Muscle layer of colon (tissue), 2 donors: ENCODE measurements around the gene CACNA2D4.

Source experiments
- H3K27ac ChIP-seq: one replicate; pipeline ENCODE4 v1.7.0; 2013; ENCODE audit warnings: low read depth, mild to moderate bottlenecking, low read length, moderate library complexity
- H3K27me3 ChIP-seq, 2 donors: one replicate each; pipeline ENCODE4 v1.7.0; 2013; ENCODE audit warnings: low read length in 2 of 2, mild to moderate bottlenecking in 2 of 2; ENCODE audit not compliant: insufficient read depth in 2 of 2, control insufficient read depth in 1 of 2
- H3K36me3 ChIP-seq: one replicate; pipeline ENCODE4 v1.7.0; 2013; ENCODE audit warnings: mild to moderate bottlenecking, low read length; ENCODE audit not compliant: insufficient read depth
- H3K4me1 ChIP-seq: one replicate; pipeline ENCODE4 v1.7.0; 2013; ENCODE audit warnings: mild to moderate bottlenecking, low read length; ENCODE audit not compliant: insufficient read depth
- H3K4me3 ChIP-seq, 2 donors: one replicate each; pipeline ENCODE4 v1.7.0; 2013; ENCODE audit warnings: low read length in 2 of 2, low read depth in 1 of 2, mild to moderate bottlenecking in 1 of 2, moderate library complexity in 1 of 2
- H3K9ac ChIP-seq: one replicate; pipeline ENCODE4 v1.7.0; 2013; ENCODE audit warnings: low read length
- H3K9me3 ChIP-seq: one replicate; pipeline ENCODE4 v1.7.0; 2013; ENCODE audit warnings: mild to moderate bottlenecking, low read length
- donor health status: abdominal sarcoma.
- donor health status: Adenocarcinoma of cecum.

Gene CACNA2D4

GRCh38 chr12:1779783-1780182 is 138.7 kb downstream of the CACNA2D4 start:
- H3K9me3 ChIP-seq, result no peaks in the 10 kb centered on the region
- H3K36me3 ChIP-seq, result peaks cover 30% of the 10 kb centered on the region
- no peak overlapping the region for H3K9ac ChIP-seq
- peaks cover 7% of the 10 kb centered on the region for H3K4me1 ChIP-seq
- H3K4me3 ChIP-seq, result no peak overlapping the region
- H3K27me3 ChIP-seq, result no peaks in the 10 kb centered on the region
- no peak overlapping the region for H3K27ac ChIP-seq

GRCh38 chr12:1778911-1779310 is 139.5 kb downstream of the CACNA2D4 start:
- H3K27me3 ChIP-seq, result no peaks in the 10 kb centered on the region
- no peaks in the 10 kb centered on the region for H3K9me3 ChIP-seq
- no peak overlapping the region for H3K4me3 ChIP-seq
- peaks cover 26% of the 10 kb centered on the region for H3K36me3 ChIP-seq
- H3K9ac ChIP-seq, result no peak overlapping the region
- peaks cover 7% of the 10 kb centered on the region for H3K4me1 ChIP-seq
- no peak overlapping the region for H3K27ac ChIP-seq

DNA sequence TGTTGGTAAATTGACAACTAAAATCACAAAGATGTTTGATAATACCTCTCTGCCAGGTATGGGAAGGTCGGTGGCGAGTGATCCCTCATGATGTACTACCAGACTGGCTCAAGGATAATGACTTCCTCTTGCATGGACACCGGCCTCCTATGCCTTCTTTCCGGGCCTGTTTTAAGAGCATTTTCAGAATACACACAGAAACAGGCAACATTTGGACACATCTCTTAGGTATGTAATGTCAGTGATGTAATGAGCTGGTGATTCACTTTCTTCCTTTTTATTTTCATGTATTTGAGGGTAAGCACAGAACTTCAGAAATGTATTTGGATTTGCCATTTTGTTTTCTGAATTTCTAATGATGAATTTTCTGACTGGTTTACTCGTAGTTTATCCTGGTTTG is 140.7 kb downstream of the CACNA2D4 start:
- Histone ChIP-seq H3K9me3 (no peaks in the 10 kb centered on the region), H3K36me3 (peaks cover 23% of the 10 kb centered on the region), H3K27ac (no peak overlapping the region), H3K9ac (no peak overlapping the region), H3K4me1 (peaks cover 7% of the 10 kb centered on the region), H3K27me3 (no peaks in the 10 kb centered on the region), H3K4me3 (no peak overlapping the region)

GRCh38 chr12:1776170-1776921 is 142.1 kb downstream of the CACNA2D4 start:
- Histone ChIP-seq H3K27ac (no peak overlapping the region), H3K9me3 (no peaks in the 10 kb centered on the region), H3K4me3 (no peak overlapping the region), H3K27me3 (no peaks in the 10 kb centered on the region), H3K4me1 (peaks cover 7% of the 10 kb centered on the region), H3K9ac (no peak overlapping the region), H3K36me3 (peaks cover 14% of the 10 kb centered on the region)

- Histone ChIP-seq H3K9me3 (no peaks in the 10 kb centered on the region), H3K4me3 (no peak overlapping the region), H3K27me3 (no peaks in the 10 kb centered on the region), H3K4me1 (no peaks in the 10 kb centered on the region), H3K9ac (no peak overlapping the region), H3K36me3 (peaks cover 8% of the 10 kb centered on the region), H3K27ac (no peak overlapping the region)
Observed at GRCh38 chr12:1773937-1774655, 144.4 kb downstream of the CACNA2D4 start.

GRCh38 chr12:1769809-1770494 is 148.5 kb downstream of the CACNA2D4 start:
- Histone ChIP-seq H3K36me3 (peaks cover 8% of the 10 kb centered on the region), H3K9me3 (no peaks in the 10 kb centered on the region), H3K27ac (no peak overlapping the region), H3K9ac (no peak overlapping the region), H3K4me1 (no peaks in the 10 kb centered on the region), H3K4me3 (no peak overlapping the region), H3K27me3 (no peaks in the 10 kb centered on the region)

DNA sequence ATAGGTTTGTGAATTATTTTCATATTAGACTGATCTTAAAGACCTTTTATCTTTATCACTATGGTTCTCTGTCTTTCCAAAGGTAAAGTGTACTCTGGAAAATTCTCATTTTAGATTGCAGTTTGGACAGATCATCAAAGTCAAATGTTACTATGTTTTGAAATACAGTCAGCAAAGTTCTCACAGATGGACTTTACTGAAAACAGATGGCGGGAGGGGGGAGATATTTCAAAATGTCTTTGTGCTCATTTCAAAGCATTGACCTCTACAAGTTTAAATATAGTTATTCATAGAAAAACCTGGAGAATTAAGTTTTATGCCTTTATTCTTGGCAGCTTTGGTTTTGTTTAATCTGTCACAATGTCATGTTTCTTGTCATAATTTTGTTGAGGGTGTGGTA is 149.8 kb downstream of the CACNA2D4 start:
- no peaks in the 10 kb centered on the region for H3K27me3 ChIP-seq

DNA sequence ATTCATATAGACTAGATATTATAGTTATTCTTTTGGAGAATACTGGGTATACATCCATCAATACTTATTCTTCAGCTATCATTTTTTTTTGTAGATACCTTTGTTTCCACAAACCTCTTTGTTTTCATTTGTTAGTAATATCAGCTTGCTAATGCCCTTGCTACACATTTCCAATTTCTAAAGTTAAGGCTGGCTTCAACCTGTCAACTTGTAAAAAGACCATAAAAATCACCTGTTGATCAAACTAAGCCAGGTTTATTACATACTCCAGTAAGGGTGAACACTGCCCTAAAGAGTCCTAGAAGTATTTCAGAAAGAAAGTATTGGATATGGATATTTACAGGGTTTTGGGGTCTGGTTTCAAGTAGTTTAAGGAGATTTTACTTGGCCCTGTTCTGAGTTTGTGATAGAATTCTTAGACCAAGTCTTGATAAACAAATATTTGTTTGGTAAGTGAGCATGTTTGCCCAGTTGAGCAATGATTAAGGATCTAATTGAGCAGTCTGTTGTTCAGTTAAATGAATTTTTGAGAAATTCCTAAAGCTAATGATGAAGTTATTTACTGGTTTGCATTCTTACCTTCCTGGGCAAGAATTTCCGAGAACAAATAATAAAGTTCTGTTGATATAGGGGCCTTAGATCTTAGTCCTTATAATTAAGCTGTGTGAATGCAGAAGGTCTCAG is 150.9 kb downstream of the CACNA2D4 start:
- Histone ChIP-seq H3K9me3 (no peaks in the 10 kb centered on the region), H3K4me1 (peaks cover 12% of the 10 kb centered on the region), H3K27ac (no peak overlapping the region), H3K36me3 (peaks cover 3% of the 10 kb centered on the region), H3K4me3 (no peak overlapping the region), H3K27me3 (no peaks in the 10 kb centered on the region), H3K9ac (no peak overlapping the region)

More for the DNA sequence above, 149.8 kb downstream of the CACNA2D4 start:
- Histone ChIP-seq H3K9me3 (no peaks in the 10 kb centered on the region), H3K9ac (no peak overlapping the region), H3K36me3 (peaks cover 8% of the 10 kb centered on the region), H3K4me3 (no peak overlapping the region), H3K4me1 (peaks cover 11% of the 10 kb centered on the region), H3K27ac (no peak overlapping the region)

GRCh38 chr12:1766110-1766509 is 152.3 kb downstream of the CACNA2D4 start:
- no peaks in the 10 kb centered on the region for H3K27me3 ChIP-seq
- no peaks in the 10 kb centered on the region for H3K9me3 ChIP-seq
- peaks cover 3% of the 10 kb centered on the region for H3K36me3 ChIP-seq
- H3K4me1 ChIP-seq, result peaks cover 19% of the 10 kb centered on the region
- H3K27ac ChIP-seq, result no peak overlapping the region
- H3K4me3 ChIP-seq, result no peak overlapping the region
- H3K9ac ChIP-seq, result no peak overlapping the region

DNA sequence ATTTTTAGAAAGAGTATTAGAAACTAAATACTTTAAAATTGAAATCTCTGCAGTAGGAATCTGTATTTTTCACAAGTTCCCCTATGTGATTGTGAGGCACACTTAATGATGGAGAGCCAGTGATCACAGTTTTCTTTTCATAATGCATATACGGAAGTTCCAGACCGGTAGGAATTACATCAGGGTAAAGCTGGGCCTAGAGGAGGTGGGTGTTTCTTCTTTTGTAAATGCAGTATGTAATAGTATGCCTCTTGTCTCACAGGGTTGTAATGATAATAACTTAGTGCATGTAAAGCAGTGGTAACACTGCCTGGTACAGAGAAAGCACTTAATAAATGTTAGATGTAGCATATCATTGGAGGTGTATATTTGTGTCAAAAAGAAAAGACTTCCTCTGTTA is 155.3 kb downstream of the CACNA2D4 start:
- Histone ChIP-seq H3K36me3 (no peaks in the 10 kb centered on the region), H3K9me3 (no peaks in the 10 kb centered on the region), H3K27me3 (no peaks in the 10 kb centered on the region), H3K27ac (no peak overlapping the region), H3K9ac (no peak overlapping the region), H3K4me1 (peaks cover 33% of the 10 kb centered on the region), H3K4me3 (no peak overlapping the region)

DNA sequence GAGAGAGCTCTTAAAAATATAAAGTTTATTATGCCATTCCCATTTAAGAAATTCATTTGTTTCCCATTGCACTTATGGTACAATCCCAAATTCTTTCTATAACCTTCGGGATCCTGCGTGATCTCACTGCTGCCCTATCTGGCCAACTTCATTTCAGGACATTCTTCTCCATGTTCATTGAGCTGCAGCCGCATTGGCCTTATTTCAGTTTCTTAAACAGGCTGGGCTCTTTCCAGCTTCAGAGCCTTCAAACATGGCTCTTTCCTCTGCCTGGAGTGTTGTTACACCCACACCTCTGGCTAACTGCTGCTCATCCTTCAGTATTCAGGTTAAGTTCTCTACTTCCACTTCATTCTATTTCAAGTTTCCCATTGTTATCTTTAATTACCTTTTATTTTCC is 156.6 kb downstream of the CACNA2D4 start:
- no peak overlapping the region for H3K27ac ChIP-seq
- no peaks in the 10 kb centered on the region for H3K27me3 ChIP-seq
- peaks cover 33% of the 10 kb centered on the region for H3K4me1 ChIP-seq
- no peaks in the 10 kb centered on the region for H3K36me3 ChIP-seq
- no peak overlapping the region for H3K9ac ChIP-seq
- H3K9me3 ChIP-seq, result no peaks in the 10 kb centered on the region
- H3K4me3 ChIP-seq, result no peak overlapping the region
